Endothelial cell of umbilical vein (primary cell): ENCODE measurements around the gene PLCXD3.

Source experiments
- EZH2 ChIP-seq: IDR thresholded peaks from 2 replicates; pipeline ENCODE4 v1.6.1; 2012; ENCODE audit warnings: borderline replicate concordance, low read depth, mild to moderate bottlenecking, moderate library complexity, low read length, inconsistent platforms; ENCODE audit not compliant: severe bottlenecking
- MAX ChIP-seq: IDR thresholded peaks from 2 replicates; pipeline ENCODE4 v1.6.1; 2011; ENCODE audit not compliant: insufficient read depth, insufficient read length
- POLR2A ChIP-seq: IDR thresholded peaks from 2 replicates; pipeline ENCODE4 v1.6.1; 2012; ENCODE audit warnings: low read depth, mild to moderate bottlenecking, control low read depth, low read length
- TF ChIP-seq, protein P1 (sequence below), 2 donors: IDR thresholded peaks; 1 replicate in 1 of 2; 2 replicates in 1 of 2; pipeline ENCODE4 v1.5.1; 2011; ENCODE audit warnings: low read length in 2 of 2, mild to moderate bottlenecking in 2 of 2, moderate library complexity in 2 of 2, control low read depth in 1 of 2, inconsistent platforms in 1 of 2, low read depth in 1 of 2; ENCODE audit not compliant: insufficient read depth in 1 of 2; ENCODE audit errors: extremely low read depth in 1 of 2

- TF ChIP-seq, protein P1, sequence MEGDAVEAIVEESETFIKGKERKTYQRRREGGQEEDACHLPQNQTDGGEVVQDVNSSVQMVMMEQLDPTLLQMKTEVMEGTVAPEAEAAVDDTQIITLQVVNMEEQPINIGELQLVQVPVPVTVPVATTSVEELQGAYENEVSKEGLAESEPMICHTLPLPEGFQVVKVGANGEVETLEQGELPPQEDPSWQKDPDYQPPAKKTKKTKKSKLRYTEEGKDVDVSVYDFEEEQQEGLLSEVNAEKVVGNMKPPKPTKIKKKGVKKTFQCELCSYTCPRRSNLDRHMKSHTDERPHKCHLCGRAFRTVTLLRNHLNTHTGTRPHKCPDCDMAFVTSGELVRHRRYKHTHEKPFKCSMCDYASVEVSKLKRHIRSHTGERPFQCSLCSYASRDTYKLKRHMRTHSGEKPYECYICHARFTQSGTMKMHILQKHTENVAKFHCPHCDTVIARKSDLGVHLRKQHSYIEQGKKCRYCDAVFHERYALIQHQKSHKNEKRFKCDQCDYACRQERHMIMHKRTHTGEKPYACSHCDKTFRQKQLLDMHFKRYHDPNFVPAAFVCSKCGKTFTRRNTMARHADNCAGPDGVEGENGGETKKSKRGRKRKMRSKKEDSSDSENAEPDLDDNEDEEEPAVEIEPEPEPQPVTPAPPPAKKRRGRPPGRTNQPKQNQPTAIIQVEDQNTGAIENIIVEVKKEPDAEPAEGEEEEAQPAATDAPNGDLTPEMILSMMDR (IDR thresholded peaks at IDR 0.05; ENCODE audit: extremely low read depth in 1 of 2, insufficient read depth in 1 of 2, low read depth in 1 of 2, low read length in 2 of 2) = no peak
- no peak for TF ChIP-seq POLR2A
- no peak for TF ChIP-seq EZH2
- no peak for TF ChIP-seq MAX
Observed at GRCh38 chr5:41339339-41339738, 171.1 kb downstream of the PLCXD3 start.
